BLaER1 treated with 17β-estradiol and CSF1 and Interleukin-3, amounts not matched to agents 10 nM and 100 nM (cell line): Measurements from ENCODE around the gene NFATC2IP.
"Not testable (repeated sequence)": the region's sequence is repeated elsewhere in the genome, so short reads cannot be mapped to it uniquely, and the experiment has no call there.

ENCODE experiments used
- H3K27ac ChIP-seq, 11 experiments: shearing (Covaris generic); formaldehyde crosslinking; 2 replicates each; pipeline ENCODE4 v1.8.1; 2022
- H3K27me3 ChIP-seq, 11 experiments: shearing (Covaris generic); formaldehyde crosslinking; 2 replicates each; pipeline ENCODE4 v1.8.1; 2022
- H3K36me3 ChIP-seq, 11 experiments: shearing (Covaris generic); formaldehyde crosslinking; 2 replicates each; pipeline ENCODE4 v1.8.1; 2022
- H3K4me1 ChIP-seq, 10 experiments: shearing (Covaris generic); formaldehyde crosslinking; 2 replicates each; pipeline ENCODE4 v1.8.1; 2022
- H3K4me2 ChIP-seq, 11 experiments: shearing (Covaris generic); formaldehyde crosslinking; 2 replicates each; pipeline ENCODE4 v1.8.1; 2022
- H3K4me3 ChIP-seq, 10 experiments: shearing (Covaris generic); formaldehyde crosslinking; 2 replicates each; pipeline ENCODE4 v1.8.1; 2022
- H3K9ac ChIP-seq, 11 experiments: shearing (Covaris generic); formaldehyde crosslinking; 2 replicates each; pipeline ENCODE4 v1.8.1; 2022
- H3K9me3 ChIP-seq, 11 experiments: shearing (Covaris generic); formaldehyde crosslinking; replicated peaks in 1 of 11; 2 replicates each; pipeline ENCODE4 v1.8.1; 2022
- H4K20me1 ChIP-seq, 11 experiments: shearing (Covaris generic); formaldehyde crosslinking; 2 replicates each; pipeline ENCODE4 v1.8.1; 2022
- Cebpa-rat ChIP-seq, 11 experiments: shearing (Covaris generic); IDR thresholded peaks; 2 replicates each; pipeline ENCODE4 v1.8.1; 2022

The NFATC2IP gene

GRCh38 chr16:28991687-28992086 is 41.0 kb downstream of the NFATC2IP start:
- H3K4me1 ChIP-seq, result peaks cover 12 to 30% (median 26%) of the 10 kb centered on the region in 10 experiments
- TF ChIP-seq Cebpa-rat (IDR thresholded peaks at IDR 0.05), result no peak
- H3K4me2 ChIP-seq, result no peak overlapping the region
- no peak overlapping the region for H3K9ac ChIP-seq
- H3K27ac ChIP-seq, result no peak overlapping the region
- H4K20me1 ChIP-seq, result 0 out of 22 replicates have a peak, but pooled peaks cover 0 to 5% (median 0%) of the 10 kb centered on the region in 11 experiments
- peaks cover 5 to 36% (median 7%) of the 10 kb centered on the region in 11 experiments; a peak in 20 of 22 replicates for H3K36me3 ChIP-seq
- H3K4me3 ChIP-seq, result no peak overlapping the region
- H3K27me3 ChIP-seq, result no peaks in the 10 kb centered on the region
- peaks cover 8 to 10% (median 9%) of the 10 kb centered on the region in 11 experiments for H3K9me3 ChIP-seq

- Histone ChIP-seq H3K4me2 (no peak overlapping the region), H4K20me1 (0 out of 22 replicates have a peak, but pooled peaks cover 0 to 5% (median 0%) of the 10 kb centered on the region in 11 experiments), H3K36me3 (peaks cover 0 to 28% (median 0%) of the 10 kb centered on the region in 11 experiments; a peak in 7 of 22 replicates), H3K4me1 (peaks cover 10 to 28% (median 23%) of the 10 kb centered on the region in 10 experiments), H3K9me3 (peaks cover 0 to 2% (median under 1%) of the 10 kb centered on the region in 11 experiments; a peak in 12 of 22 replicates), H3K27ac (no peak overlapping the region), H3K4me3 (no peak overlapping the region), H3K27me3 (no peaks in the 10 kb centered on the region), H3K9ac (no peak overlapping the region)
- no peak for TF ChIP-seq Cebpa-rat (IDR thresholded peaks at IDR 0.05)
These were observed 41.8 kb downstream of the NFATC2IP start for GRCh38 chr16:28992496-28992895.

GRCh38 chr16:28998837-28999236 is 48.1 kb downstream of the NFATC2IP start:
- Histone ChIP-seq H4K20me1 (no peaks in the 10 kb centered on the region), H3K9me3 (no peaks in the 10 kb centered on the region), H3K4me3 (no peak overlapping the region), H3K4me2 (peak overlapping the region in 4 of 11 experiments; percentile 11 to 70 (median 46); a peak in 3 of 22 replicates), H3K27ac (no peak overlapping the region), H3K4me1 (peaks cover 9 to 19% (median 16%) of the 10 kb centered on the region in 10 experiments), H3K9ac (no peak overlapping the region), H3K27me3 (no peaks in the 10 kb centered on the region), H3K36me3 (no peaks in the 10 kb centered on the region)
- TF ChIP-seq Cebpa-rat (IDR thresholded peaks at IDR 0.05), result no peak

GRCh38 chr16:28999577-28999976 is 48.8 kb downstream of the NFATC2IP start:
- Histone ChIP-seq H3K27me3 (no peaks in the 10 kb centered on the region), H3K4me2 (peak overlapping the region; percentile 29 to 70 (median 48); a peak in 20 of 22 replicates), H3K4me1 (peaks cover 9 to 19% (median 16%) of the 10 kb centered on the region in 10 experiments), H3K27ac (no peak overlapping the region), H3K9me3 (no peaks in the 10 kb centered on the region), H3K36me3 (no peaks in the 10 kb centered on the region), H3K9ac (no peak overlapping the region), H3K4me3 (no peak overlapping the region), H4K20me1 (no peaks in the 10 kb centered on the region)
- TF ChIP-seq Cebpa-rat (IDR thresholded peaks at IDR 0.05), result no peak

GRCh38 chr16:29000019-29000418 is 49.3 kb downstream of the NFATC2IP start:
- H3K4me3 ChIP-seq, result no peak overlapping the region
- no peaks in the 10 kb centered on the region for H3K36me3 ChIP-seq
- H3K4me1 ChIP-seq, result peaks cover 9 to 19% (median 16%) of the 10 kb centered on the region in 10 experiments
- H3K27ac ChIP-seq, result no peak overlapping the region
- no peak for TF ChIP-seq Cebpa-rat (IDR thresholded peaks at IDR 0.05)
- H3K9ac ChIP-seq, result no peak overlapping the region
- H3K27me3 ChIP-seq, result no peaks in the 10 kb centered on the region
- no peaks in the 10 kb centered on the region for H3K9me3 ChIP-seq
- H4K20me1 ChIP-seq, result no peaks in the 10 kb centered on the region
- peak overlapping the region; percentile 29 to 70 (median 48); a peak in 19 of 22 replicates for H3K4me2 ChIP-seq

GRCh38 chr16:29004496-29005139 is 53.9 kb downstream of the NFATC2IP start:
- not testable (repeated sequence) for H3K27ac ChIP-seq, H3K9me3 ChIP-seq, H3K36me3 ChIP-seq, H3K4me2 ChIP-seq, H3K27me3 ChIP-seq, H3K9ac ChIP-seq, H4K20me1 ChIP-seq, H3K4me3 ChIP-seq
- H3K4me1 ChIP-seq, result peaks cover 17 to 36% (median 30%) of the 10 kb centered on the region in 10 experiments

- peak overlapping the region in 9 of 11 experiments; percentile 5 to 87 (median 68); a peak in 17 of 22 replicates for H3K4me2 ChIP-seq
- H3K9ac ChIP-seq, result 0 out of 22 replicates have a peak overlapping the region, but pooled peaks of 1 of the 11 experiments have one; percentile 7
- H3K4me3 ChIP-seq, result no peak overlapping the region
- no peak for TF ChIP-seq Cebpa-rat (IDR thresholded peaks at IDR 0.05)
- no peaks in the 10 kb centered on the region for H4K20me1 ChIP-seq
- H3K36me3 ChIP-seq, result no peaks in the 10 kb centered on the region
- peaks cover 20 to 55% (median 26%) of the 10 kb centered on the region in 10 experiments for H3K4me1 ChIP-seq
- no peaks in the 10 kb centered on the region for H3K27me3 ChIP-seq
- H3K27ac ChIP-seq, result peak overlapping the region in 3 of 11 experiments; percentile 49 to 66 (median 54); a peak in 5 of 22 replicates
- no peaks in the 10 kb centered on the region for H3K9me3 ChIP-seq
These were observed 57.2 kb downstream of the NFATC2IP start for GRCh38 chr16:29007730-29008593.

- H4K20me1 ChIP-seq, result no peaks in the 10 kb centered on the region
- H3K4me1 ChIP-seq, result peaks cover 22 to 68% (median 36%) of the 10 kb centered on the region in 10 experiments
- peak overlapping the region; percentile 15 to 87 (median 49); a peak in 20 of 22 replicates for H3K4me2 ChIP-seq
- H3K4me3 ChIP-seq, result no peak overlapping the region
- no peak for TF ChIP-seq Cebpa-rat (IDR thresholded peaks at IDR 0.05)
- peak overlapping the region in 4 of 11 experiments; percentile 2 to 66 (median 54); a peak in 8 of 22 replicates for H3K27ac ChIP-seq
- H3K9me3 ChIP-seq, result no peaks in the 10 kb centered on the region
- no peaks in the 10 kb centered on the region for H3K36me3 ChIP-seq
- peak overlapping the region in 4 of 11 experiments; percentile 13 to 50 (median 34); a peak in 2 of 22 replicates for H3K9ac ChIP-seq
- H3K27me3 ChIP-seq, result no peaks in the 10 kb centered on the region
These were observed 58.5 kb downstream of the NFATC2IP start for GRCh38 chr16:29009050-29009837.
